WTC11 (cell line): ENCODE results near the gene TMEM150B.

Source experiments
- CREM ChIP-seq: sonication (generic); formaldehyde crosslinking; IDR thresholded peaks from 2 replicates; pipeline ENCODE4 v1.8.1; 2022; ENCODE audit warnings: mild to moderate bottlenecking, missing genetic modification reagents, moderate library complexity
- MXD4 ChIP-seq: fragments of 250-450 bp; sonication (Bioruptor Pico); IDR thresholded peaks from 2 replicates; pipeline ENCODE4 v1.8.0; 2021; ENCODE audit warnings: mild to moderate bottlenecking, moderate library complexity, borderline replicate concordance
- TF ChIP-seq, protein P1 (sequence below): sonication (generic); formaldehyde crosslinking; IDR thresholded peaks from 2 replicates; pipeline ENCODE4 v1.8.1; 2023; ENCODE audit warnings: mild to moderate bottlenecking, missing genetic modification reagents, borderline replicate concordance
- TF ChIP-seq, protein P2 (sequence below): fragments of 200-600 bp; IDR thresholded peaks from 2 replicates; pipeline ENCODE4 v1.8.0; 2022; ENCODE audit warnings: antibody characterized with exemption

DNA sequence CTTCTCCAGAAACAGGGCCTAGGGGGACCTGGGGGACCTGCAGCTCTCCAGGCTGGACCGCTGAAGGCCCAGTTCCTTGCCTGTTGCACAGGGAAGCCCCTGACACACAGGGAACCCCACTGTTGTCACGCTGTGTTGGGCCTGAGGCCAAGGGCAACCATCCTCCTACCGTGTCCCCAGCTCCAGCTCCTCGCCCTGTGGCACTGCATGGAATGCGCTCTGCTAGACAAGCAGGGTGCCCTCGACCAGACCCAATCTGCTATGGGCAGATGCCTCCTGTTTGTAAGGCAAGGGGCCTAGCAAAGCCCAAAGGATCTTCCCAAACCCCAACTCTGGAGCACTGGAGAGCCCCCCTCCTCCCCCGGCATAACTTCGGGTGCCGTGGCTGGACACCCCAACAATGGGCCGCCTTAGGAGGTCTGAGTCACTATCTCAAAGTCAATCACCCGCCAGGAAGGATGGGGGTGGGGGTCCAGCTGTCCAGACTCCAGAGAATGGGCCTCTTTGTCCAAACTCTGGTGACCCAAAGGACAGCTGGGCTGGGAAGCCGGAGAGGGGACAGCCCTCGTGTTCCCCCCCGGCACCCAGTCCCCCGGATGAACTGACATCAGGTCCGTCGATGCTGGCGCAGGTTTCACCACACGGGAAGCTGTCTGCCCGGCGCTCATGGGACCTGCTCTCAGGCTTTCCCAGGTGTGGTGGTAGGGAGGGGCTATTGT is 37.6 kb downstream of the TMEM150B start:
- TF ChIP-seq, protein P1, sequence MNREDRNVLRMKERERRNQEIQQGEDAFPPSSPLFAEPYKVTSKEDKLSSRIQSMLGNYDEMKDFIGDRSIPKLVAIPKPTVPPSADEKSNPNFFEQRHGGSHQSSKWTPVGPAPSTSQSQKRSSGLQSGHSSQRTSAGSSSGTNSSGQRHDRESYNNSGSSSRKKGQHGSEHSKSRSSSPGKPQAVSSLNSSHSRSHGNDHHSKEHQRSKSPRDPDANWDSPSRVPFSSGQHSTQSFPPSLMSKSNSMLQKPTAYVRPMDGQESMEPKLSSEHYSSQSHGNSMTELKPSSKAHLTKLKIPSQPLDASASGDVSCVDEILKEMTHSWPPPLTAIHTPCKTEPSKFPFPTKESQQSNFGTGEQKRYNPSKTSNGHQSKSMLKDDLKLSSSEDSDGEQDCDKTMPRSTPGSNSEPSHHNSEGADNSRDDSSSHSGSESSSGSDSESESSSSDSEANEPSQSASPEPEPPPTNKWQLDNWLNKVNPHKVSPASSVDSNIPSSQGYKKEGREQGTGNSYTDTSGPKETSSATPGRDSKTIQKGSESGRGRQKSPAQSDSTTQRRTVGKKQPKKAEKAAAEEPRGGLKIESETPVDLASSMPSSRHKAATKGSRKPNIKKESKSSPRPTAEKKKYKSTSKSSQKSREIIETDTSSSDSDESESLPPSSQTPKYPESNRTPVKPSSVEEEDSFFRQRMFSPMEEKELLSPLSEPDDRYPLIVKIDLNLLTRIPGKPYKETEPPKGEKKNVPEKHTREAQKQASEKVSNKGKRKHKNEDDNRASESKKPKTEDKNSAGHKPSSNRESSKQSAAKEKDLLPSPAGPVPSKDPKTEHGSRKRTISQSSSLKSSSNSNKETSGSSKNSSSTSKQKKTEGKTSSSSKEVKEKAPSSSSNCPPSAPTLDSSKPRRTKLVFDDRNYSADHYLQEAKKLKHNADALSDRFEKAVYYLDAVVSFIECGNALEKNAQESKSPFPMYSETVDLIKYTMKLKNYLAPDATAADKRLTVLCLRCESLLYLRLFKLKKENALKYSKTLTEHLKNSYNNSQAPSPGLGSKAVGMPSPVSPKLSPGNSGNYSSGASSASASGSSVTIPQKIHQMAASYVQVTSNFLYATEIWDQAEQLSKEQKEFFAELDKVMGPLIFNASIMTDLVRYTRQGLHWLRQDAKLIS (CRISPR knock-in tag): no peak
- TF ChIP-seq MXD4 (CRISPR knock-in tag): no peak
- TF ChIP-seq CREM: no peak
- TF ChIP-seq, protein P2, sequence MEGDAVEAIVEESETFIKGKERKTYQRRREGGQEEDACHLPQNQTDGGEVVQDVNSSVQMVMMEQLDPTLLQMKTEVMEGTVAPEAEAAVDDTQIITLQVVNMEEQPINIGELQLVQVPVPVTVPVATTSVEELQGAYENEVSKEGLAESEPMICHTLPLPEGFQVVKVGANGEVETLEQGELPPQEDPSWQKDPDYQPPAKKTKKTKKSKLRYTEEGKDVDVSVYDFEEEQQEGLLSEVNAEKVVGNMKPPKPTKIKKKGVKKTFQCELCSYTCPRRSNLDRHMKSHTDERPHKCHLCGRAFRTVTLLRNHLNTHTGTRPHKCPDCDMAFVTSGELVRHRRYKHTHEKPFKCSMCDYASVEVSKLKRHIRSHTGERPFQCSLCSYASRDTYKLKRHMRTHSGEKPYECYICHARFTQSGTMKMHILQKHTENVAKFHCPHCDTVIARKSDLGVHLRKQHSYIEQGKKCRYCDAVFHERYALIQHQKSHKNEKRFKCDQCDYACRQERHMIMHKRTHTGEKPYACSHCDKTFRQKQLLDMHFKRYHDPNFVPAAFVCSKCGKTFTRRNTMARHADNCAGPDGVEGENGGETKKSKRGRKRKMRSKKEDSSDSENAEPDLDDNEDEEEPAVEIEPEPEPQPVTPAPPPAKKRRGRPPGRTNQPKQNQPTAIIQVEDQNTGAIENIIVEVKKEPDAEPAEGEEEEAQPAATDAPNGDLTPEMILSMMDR: no peak
